ENCODE data around the gene TMEM30A. TPM values are rescaled to one million over a fixed set of nuclear protein-coding genes. Genes with fewer than 3 reads are reported as not detected.

The TMEM30A gene
- total RNA-seq, 1 experiment from 2014 or later = 198 TPM

DNA sequence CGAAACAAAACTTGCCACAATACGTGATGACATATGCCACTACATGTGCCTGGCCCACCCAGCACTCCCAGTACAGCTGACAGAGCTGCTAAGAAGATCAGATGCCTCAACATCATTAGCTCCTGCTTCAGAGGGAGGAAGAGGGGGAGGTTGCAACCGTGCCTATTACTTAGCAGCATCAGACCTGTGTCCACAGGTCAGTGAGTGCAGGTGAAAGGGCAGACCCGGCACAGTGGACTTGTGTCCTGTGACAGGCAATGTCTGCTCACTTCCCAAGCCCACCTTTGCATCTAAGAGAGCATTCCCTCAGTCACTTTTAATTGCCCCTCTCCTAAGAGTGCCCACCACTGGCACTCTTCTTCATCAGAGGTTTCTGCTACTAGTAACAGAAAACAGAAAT lies 69.3 kb downstream of the TMEM30A start:
- DNase-seq (ENCODE audit: low read depth) = no peak

DNA sequence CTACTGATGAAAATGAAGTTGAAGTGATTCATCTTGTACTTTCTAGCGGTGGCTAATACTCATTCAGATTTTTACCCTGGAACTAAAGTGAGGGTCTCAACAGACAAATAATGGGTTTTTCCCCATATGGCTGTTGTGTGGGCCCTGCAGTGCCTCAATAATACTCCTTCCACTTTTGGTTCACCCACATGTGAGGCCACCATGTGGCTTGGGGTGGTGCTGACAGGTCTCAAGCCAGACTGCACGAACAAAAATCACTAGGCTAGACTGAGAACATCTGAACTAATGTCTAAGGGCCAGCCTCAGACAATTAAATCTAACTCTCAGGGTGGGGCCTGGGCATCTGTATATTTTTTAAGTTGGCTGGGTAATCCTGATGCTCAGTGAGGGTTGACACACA lies 70.9 kb downstream of the TMEM30A start:
- no peak for DNase-seq (ENCODE audit: low read depth)

DNA sequence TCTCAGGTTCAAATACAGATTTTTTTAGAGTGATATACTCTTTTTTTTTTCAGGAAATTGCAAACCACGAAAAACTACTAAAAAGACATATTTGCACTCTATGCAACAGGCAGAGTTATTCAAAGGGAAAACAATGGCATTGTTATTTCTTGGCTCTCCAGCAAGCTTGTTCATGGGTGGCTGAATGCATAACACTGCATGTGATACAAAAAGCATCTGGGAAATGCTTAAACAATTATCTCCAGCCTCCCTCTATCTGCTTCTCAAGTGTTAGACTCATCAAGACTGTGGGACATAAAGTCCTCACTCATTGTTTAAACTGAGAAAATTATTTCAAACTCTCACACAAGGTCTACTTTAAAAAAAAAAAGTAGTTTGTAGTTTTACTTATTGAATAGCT lies 71.5 kb downstream of the TMEM30A start:
- DNase-seq (ENCODE audit: low read depth) = no peak

DNA sequence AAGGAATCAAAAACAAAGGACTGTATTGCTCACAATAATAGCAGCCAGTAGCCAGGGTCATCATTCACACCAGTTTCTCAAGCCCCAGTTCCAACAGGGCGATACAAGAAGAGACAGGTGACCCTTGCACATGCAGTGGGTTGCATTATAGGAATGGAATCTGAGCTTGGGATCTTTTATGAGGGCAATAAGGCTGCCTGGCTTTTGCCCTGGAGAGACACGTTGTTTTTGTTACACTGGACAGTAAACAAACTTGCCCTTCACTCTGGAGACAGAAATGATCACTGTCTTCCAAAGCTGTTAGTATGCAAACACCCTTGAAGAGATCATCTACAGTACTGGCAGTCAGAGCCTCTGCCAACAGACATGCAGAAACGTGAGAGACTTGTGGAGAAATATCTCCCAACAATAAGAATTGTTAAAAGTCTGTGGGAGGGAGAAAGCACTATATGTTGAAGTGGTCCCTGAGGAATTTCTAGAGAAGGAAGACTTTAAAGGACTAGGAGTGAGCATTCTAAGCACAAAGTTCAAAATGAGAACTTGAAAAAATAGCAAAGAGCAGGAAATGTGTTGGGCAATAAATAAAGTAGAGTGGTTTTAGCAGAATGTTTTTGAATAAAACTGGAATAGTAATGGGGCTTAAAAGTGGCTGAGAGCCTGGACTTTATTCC lies 72.5 kb downstream of the TMEM30A start:
- DNase-seq (ENCODE audit: low read depth) = peak; percentile 30

DNA sequence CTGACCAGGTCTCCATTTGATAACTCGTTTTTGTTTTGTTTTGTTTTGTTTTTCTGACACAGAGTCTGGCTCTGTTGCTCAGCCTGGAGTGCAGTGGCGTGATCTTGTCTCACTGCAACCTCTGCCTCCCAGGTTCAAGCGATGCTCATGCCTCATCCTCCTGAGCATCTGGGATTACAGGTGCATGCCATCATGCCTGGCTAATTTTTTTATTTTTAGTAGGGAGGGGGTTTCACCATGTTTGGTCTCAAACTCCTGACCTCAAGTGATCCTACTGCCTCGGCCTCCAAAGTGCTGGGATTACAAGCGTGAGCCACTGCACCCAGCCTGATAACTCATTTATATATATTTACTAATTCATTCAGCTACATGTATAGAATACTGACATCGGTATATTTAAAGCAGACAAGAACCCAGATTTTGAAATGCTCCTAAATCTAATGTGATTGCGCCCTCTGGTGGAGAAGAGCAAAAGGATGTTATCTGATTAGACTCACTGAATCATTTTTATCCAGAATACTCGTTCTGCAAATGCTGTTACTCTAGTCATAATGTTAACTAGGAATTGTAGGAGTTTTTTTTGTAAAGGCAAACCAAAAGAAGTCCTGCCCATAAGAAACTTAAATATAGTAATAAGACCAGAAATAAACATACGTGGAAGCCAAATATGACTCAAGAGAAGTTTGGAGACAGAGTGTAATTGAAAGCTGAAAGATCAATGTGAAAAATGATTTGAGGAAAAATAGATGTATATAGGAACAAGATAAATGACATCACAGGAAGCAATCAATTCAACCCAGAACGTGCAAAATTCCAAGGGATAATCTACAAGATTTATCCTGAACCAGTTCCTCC lies 73.5 kb downstream of the TMEM30A start:
- peak; percentile 77 for DNase-seq (ENCODE audit: low read depth)

DNA sequence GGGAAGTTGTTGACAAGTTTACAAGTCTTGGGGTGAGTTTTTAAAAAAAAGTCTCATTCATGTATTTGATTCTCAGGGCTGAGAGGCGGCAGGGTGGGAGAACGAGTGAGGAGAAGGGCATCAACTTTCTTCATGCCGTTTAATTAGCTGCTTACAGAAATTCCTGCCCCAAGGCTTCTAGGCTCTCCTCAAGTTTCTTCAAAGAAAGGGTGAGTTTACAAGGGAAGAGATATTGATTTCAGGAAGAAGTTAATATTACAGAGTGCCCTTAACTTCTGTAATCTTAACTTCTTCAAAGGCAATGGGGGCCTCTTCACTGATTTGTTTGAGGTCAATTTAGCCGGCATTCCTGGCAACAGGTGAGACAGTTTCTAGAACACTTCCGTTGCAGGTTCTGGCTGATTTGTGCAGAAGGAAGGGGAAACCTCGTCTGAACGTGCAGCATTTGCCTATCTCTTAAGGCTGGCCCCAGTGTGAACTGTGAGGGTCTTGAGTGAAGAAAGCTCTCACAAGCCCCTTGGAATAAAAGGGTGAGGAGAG lies 75.3 kb downstream of the TMEM30A start:
- DNase-seq (ENCODE audit: low read depth) = no peak

DNA sequence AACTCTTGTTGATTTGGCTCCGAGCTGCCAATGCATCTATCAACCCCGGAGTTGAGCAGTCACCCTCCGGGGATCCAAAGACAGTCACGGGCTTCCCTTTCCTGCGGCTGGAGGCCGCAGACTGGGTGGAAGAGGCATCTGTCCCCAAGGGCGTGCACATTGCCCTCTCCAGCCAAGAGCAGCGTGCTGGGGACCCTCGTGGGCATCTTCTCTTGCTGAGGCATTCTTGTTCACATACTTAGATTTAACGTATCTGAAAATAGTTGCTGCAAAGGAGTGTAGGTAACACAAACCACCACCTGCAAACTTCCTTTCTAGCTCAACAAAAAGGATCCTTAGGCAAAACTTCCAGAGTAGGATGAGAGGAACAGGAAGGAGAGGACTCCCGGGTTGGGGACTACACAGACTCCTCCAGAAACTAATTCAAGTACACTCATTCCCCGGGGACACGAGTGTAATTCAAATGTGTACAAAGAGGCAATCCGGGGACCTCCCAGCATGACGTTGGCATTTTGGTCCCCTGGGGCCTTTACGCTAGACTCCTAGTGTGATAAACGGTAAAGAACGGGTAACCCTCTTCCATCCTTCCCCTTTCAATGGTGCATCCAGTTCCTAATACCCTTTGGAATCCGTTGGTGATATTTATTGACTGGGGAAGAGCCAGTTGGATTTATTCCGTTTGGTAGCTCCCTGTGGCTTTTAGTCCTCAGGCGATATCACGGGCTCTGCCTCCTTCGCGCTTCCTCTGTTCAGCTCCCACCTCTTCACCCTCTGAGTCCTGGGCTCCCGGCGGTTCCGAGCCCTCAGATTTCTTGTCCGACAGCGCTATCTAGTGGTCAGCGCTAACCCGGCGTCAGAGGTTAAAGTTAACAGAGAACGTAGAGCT lies 76.1 kb downstream of the TMEM30A start:
- peak; percentile 88 for DNase-seq (ENCODE audit: low read depth)

DNA sequence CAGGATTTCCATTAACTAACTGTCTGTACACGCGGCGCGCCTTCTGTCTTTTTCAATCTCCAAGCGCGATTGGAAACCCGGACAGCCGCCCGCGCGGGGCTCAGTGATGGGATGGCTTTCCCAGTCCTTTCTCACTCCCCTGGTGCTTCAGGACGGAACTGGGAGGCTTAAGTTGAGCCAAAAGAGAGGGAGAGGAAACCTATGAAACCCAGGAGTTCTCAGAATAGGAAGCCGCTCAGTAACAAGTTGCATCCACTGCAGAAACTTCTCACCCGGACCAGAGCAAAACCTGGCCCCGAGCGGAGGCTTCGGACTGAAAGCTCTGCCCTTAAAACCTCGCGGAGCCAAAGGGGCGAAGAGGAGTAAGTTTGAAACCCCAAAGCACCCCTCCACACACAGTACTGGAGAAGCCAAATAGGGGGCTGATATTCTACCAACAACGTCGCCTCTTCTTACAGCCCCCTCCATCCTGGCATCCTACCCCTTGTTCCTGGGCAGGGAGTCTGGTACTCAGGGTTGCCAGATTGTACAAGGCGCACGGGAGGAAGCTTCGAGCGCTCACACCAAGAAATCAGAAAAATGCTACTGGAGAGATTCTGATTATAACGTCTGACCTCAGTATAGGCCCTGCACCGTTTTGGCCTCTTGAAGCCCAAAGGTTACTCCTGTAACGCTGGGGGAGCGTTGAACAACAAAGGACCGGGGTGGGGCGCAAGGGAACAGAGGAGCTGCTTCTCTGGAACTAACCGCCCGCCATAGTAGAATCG lies 77.8 kb downstream of the TMEM30A start:
- DNase-seq (ENCODE audit: low read depth) = peak; percentile 74

DNA sequence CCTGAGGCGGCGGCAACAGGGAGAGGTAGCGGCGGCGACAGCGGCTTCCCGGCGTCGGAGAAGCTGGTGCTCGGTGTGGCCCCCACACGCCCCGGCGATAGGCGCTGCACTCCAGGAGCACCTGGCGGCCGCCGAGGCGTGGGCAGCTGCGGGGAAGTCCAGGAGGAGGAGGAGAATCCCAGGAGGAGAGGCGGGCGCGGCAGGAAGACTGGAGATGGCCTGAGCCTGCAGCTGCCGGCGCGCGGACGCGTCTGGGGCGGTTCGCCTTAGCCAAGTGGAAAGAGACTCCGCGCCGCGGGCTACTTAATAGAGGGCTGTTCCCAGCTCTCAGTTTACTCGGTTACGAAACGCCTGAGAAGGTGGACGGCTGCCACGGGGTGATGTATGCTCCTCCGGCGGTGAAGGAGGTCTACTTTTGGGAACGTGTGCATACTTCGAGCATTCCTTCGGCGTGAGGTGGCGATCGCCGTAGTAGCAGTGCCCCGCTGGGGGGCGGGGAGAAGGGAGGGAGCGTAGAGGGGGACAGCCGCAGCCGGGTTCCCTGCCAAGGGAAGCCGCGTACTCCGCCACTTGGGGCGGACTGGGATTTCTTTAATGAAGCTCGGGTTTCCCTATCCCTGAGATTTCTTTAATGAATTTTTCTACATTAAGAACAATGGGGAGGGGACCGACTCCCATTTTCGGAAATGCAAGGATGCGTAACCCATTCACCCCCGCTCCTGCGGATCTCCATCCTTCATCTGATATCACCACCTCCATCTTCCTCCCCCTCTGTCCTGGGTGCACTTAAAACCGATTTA lies 78.6 kb downstream of the TMEM30A start, which contains the start of gene COL12A1:
Gene COL12A1, minus strand, starts transcription at position 278 of the 800 bp plus-strand sequence. CDS start 3,261 bp downstream, outside the sequence.
- peak; percentile 99 for DNase-seq (ENCODE audit: low read depth)

DNA sequence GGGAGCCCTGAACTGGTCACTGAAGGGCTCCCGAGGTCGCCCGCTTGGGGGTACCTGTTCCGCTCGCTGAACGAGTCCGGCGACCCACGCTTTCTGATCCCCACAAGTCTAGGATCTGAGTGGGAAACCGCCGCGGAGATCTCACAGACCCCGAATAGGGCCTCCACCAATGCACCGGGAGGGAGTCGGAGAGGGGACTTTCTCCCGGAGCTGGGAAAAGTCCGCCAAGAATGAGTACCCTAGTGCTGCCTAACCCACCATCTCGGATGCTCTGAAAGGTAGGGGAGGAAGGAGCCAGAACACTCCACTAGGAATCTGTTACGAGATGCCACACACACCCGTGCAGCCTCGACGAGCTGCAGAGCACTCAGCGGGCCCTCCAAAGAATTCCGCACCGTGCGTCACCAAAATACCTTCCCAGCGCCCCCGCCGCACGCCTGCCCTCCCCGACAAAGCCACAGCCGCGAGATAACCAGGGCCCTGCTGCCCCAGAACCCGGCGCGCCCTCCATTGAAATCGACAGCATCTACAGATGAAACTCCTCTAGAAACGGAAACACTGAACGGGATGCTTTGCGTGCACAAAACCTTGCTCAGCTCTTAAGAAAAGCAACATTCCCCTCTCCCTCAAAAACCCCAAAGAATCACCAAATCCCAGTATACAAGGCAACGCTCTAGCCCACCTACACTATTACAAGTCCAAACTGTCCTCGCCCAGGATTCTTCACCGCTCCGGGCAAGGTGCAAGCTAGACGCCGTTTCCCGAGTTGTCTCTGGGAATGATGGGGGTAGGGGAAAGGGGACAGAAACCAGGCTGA lies 79.4 kb downstream of the TMEM30A start:
- peak; percentile 87 for DNase-seq (ENCODE audit: low read depth)

DNA sequence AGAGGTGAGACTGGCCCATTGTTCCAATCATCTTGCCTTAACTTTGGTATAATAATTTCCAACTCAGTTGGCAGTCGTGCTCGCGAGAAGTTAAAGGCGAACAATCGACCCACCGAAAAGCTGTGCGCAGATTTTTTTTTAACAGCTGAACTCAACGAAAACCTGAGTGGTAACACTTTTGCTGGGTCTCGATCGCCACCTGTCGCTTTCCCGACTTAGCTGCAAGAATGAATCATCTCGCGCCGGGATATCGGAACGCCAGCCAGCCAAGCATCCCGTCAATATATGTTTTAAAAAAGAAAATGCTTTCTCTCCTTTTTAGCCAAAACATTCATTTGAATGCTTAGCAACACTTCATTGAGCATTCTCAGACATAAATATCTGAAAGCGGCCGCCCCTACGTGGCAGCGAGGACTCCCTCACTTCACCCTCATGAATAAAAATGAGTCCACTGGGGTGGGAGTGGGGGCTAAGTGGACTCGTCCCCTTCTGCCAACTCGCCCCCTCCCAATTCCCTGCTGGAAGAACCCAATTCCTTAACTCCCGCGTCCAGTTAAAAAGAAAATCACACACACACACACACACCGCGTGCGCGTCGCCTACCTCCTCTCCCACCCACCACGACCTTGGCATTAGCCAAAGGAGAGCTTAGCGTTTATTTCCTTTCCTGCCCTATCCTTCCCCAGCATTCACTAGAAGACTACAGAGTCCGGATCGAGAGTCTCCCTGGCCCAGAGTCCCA lies 80.2 kb downstream of the TMEM30A start:
- peak; percentile 97 for DNase-seq (ENCODE audit: low read depth)

DNA sequence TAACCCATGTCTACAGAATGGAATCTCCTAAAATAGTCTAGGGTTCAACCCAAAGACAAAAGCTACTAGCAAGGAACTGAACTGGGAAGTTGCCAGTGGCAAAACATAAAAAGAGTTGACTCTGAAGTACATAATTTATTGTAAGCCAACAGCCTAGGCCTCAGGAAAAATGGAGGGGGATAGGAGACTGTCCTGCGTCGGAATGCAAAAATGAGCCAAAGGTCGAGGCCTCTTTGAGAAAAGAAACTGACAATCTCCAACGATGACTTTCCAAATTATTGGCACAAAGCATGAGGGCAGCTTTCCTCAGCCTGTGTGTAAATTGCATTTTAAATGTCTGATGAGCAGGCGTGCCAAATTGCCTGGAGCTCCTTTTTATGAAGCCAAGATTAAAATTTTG lies 80.9 kb downstream of the TMEM30A start:
- DNase-seq (ENCODE audit: low read depth) = peak; percentile 79

Other genes starting within 250 kb of the TMEM30A start
- 147 and 336 TPM in 2 replicates for gene COL12A1, start 78.7 kb downstream of the TMEM30A start, total RNA-seq (2014; rRNA removed; shearing (Covaris generic))
- gene COX7A2, start 41.0 kb downstream of the TMEM30A start, total RNA-seq (2014; rRNA removed; shearing (Covaris generic)) = 333 and 839 TPM in 2 replicates
- gene FILIP1, start 209.0 kb upstream of the TMEM30A start, total RNA-seq (2014; rRNA removed; shearing (Covaris generic)) = 0.81 and 1.3 TPM in 2 replicates

Data from M059J (cell line).